ENCODE data around the gene CFAP221.
A peak's percentile ranks its signal among the peaks of the same experiment; 100 is the strongest.

Gene CFAP221

DNA sequence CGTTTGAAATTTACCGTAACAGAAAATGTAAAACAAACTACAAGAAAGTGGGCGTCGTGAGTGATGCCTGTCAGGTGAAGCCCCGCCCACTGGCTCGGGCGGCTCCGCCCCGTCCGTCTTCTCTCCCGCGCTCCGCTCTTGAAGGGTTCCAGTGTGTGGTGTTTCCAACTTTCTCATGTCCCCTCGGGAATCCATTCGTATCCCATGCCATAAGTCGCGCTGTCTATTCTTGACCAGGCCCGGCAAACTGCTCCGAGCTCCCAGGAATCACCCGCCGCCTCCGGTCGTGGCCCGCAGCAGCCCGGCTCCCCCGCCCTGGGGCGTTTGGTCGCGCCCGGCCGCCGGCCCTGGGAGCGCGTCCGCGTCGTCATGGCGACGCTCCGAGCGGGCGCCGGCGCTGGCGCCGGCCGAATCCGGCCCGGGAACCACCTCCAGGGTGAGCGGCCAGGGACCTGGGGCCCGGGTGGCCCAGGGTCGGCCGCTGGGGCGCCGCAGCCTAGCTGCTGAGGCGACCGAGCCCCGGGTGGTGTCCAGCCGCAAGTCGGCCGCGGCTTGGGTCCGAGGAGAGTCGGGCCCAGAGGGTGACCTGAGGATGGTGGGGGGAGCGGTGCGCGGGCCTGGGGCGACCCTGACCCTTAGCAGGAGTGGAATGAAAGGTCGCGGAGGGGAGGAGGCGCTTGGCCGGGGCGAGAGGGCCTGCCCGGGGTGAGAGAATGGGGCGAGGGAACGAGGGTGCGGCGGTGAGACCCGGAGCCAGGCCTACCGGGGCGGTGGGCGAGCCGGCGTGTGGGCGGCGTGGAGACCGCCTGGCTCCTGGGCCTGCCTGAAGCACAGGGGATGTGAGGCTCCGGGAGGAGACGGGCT is at the start of gene CFAP221:
Gene CFAP221, plus strand, starts transcription at position 375 of the 864 bp plus-strand sequence. CDS start 1,683 bp downstream, outside the sequence.
- peak in 2 of 3 experiments; percentile 7 to 18 for DNase-seq (ENCODE audit: low read depth in 3 of 3)

DNA sequence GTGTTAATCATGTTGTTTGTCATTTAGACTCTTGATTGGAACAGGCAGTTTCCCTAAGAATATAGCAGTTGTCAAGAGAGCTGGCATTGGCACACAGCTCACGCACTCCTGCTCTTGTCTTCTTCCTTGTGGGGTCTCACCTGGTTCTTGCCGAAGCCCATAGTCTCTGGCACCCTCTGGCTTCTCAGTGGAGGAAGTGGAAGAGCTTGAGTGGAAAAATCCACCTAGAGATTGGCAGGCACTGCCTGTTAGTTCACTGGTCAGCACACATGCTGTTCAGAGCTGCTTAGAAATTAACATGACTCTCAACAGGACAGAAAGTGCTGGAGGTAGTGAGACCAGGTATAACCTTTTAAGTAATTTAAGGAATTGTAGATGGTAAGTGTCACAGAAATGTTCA is 48.3 kb upstream of the CFAP221 start:
- no peak for DNase-seq (ENCODE audit: low read depth in 3 of 3)

DNA sequence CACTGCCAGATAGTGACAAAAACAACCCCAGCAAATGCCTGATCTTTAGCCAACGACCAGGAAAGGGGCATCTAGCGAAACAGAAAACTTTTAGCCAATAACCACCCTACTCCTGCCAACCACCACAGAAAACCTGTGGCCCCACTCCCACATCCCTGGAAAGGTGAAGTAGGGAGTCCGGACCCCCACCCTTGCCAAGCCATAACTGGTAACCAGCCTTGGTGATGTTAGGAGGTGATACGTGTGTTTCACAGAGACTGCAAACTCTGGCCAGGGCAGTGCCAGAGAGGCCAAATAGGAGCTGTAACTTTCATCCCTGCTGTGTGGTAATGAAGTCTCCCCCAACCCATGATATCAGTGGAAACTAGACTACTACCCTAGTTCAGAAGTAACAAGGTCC is 47.6 kb upstream of the CFAP221 start:
- no peak for DNase-seq (ENCODE audit: low read depth in 3 of 3)

DNA sequence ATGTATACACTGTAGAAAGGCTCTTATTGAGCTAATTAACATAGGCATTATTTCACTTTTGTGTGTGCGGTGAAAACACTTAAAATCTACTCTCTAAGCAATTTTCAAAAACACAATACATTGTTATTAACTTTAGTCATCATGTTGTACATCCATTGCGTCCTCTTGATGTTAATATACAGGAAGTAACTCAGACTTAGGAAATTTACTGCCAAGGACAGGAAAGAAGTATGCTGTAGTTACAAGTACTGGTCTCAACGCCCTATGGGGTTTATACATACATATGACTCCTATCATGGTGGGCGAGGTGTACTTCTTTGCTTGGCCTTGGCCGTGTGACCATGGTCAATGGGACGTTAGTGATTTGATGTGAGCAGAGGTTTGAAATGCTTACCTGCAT is 35.5 kb upstream of the CFAP221 start:
- DNase-seq (ENCODE audit: low read depth in 3 of 3): no peak

DNA sequence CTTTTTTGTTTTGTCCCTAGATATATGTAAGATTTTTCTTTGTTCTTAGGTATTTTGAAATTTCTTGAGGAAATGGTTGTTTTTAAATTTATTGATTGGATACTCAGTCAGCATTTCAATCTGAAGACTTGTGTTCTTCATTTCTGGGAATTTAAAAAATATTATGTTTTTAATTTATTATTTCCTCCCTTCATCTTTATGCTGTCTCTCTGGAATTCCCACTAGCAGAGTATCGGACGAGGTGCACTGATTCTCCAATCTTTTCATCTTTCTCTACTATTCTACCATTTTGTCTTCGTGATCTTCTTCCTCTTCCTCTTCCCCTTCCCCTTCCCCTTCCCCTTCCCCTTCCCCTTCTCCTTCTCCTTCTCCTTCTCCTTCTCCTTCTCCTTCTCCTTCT is 32.3 kb upstream of the CFAP221 start:
- DNase-seq (ENCODE audit: low read depth in 3 of 3): no peak

DNA sequence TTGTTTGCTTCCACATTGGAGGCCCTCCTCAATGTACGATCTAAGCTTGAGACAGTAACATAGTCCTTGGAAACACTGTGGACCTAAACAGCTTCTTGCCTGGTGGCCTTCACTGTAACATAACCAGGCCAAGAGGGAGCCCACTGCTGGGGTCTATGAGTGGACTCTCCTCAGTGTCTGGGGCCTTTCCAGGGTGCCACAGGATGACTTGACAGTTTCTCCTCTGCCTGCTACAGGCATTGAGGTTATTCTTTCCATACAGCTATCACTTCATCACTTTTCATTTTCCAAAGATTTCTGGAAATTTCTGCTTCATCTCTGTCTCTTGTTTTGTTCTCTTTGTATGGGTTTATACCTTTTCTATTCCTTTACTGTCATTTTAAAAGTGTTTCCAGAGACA is 31.3 kb upstream of the CFAP221 start:
- no peak for DNase-seq (ENCODE audit: low read depth in 3 of 3)

DNA sequence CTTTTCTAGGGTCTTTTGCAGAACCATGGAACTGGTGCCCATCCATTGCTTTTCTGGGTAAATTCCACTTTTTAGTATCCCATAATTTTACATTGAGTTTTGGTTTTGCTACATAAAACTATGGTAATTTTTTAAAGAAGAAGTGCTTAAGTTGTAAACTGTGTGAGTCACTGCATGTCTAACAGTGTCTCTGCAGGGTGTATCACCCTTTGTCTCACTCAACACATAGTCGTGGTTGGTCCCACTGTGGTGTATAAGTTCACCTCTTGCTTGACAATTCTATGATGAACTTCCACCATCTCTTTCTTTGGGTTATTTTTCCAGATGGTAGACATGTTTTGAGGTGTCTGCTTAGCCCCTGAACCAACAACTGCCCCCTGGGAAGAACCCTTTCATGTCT is 30.4 kb upstream of the CFAP221 start:
- DNase-seq (ENCODE audit: low read depth in 3 of 3): no peak

DNA sequence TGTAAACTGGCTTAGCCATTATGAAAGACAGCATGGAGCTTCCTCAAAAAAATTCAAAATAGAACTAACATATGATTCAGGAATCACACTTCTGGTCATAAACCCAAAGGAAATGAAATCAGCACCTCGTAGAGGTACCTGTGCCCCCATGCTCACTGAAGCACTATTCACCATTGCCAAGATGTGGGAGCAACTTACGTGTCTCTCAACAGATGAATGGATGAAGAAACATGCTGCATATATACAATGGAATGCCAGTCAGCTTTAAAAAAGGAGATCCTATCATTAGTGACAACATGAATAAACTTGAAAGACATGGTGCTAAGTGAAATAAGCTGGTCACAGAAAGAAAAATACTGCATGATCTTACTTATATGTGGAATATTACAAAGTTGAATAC is 28.1 kb upstream of the CFAP221 start:
- DNase-seq (ENCODE audit: low read depth in 3 of 3): no peak

DNA sequence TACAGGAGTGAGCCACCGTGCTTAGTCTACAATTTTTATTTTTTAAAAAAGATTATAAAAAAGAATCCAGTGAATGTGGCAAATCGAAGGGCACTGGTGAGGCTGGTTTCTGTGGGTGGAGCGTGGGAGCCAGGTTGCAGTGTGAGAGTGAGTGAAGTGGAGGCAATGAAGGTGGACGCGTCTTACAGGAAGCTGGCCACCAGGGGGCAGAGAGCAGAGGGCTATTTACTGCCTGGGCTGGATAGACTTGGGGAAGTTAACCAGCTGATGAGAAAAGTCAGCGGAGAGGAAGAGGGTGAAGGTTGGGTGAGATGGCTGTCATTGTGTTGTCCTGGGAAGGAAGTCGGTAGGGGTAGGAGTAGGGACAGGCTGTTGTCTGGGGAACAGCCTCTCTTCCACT is 26.8 kb upstream of the CFAP221 start:
- peak in 1 of 3 experiments; percentile 2 for DNase-seq (ENCODE audit: low read depth in 3 of 3)

DNA sequence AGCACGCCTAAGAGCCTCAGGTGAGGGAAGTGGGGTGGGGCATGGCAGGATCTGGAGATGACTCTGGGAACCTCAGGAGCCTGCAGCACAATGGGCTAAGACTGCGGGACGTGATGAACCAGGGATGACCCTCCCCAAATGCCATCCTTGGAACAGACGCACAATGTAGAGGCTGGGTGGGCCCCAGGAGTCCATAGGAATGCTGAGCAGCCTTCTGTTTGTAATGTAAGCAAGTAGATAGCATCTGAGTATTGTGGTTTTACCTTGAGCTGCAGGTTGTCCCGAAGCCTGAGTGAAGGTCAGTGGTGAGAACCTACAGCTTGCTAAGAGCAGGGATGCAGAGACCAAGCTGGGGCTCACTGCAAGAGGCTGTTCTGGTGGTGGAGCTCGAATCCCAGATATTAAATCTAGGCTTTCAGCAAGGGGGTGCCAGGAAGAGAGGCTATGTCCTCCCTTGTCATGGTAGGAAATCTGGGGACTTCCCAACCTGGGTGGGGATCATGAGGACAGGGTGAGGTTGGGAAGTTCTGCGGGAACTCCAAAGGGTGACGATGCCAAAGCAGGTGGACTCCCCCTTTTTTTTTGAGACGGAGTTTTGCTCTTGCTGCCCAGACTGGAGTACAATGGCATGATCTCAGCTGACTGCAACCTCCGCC is 25.7 kb upstream of the CFAP221 start:
- DNase-seq (ENCODE audit: low read depth in 3 of 3): no peak

DNA sequence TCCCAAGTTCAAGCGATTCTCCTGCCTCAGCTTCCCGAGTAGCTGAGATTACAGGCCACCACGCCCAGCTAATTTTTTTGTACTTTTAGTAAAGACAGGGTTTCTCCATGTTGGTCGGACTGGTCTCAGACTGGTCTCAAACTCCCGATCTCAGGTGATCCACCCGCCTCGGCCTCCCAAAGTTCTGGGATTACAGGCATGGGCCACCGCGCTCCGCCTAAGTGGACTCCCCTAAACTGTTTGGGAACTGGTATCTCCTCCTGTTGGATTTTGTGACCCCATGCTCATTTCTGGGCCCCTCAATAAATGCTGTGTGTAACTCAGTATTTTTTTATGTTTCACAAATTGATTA is 25.2 kb upstream of the CFAP221 start:
- DNase-seq (ENCODE audit: low read depth in 3 of 3): no peak

DNA sequence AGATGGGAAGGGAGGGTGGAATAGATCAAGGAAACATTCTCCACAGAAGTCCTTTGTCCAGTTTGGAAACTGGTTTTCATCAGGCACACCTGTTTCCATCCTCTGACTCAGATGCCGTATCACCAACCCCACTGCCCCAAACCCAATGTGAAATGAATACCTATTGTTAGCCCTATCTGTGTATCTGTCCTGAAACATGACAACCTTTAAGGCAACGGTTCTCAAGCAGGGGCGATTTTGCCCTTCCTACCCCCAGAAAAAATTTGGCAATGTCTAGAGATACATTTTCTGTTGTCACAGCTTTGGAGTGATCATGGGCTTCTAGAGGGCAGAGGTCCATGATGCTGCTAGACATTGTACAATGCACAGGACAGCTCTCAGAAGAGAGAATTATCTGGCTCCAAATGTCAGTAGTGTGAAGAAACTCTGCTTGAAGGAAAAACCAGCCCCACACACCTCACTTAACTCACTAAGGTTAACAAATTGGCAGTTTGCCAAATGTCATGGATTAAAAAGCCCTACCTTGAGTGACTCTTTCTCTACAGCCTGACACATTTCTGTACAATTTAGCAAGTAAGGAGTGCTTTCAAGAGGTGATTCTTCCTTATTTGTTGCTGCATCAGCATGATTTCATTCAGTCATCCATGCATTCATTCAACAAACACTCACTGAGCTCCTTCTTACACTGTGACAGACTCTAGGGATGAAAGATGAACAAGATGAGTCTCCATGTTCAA is 23.4 kb upstream of the CFAP221 start:
- DNase-seq (ENCODE audit: low read depth in 3 of 3): no peak

DNA sequence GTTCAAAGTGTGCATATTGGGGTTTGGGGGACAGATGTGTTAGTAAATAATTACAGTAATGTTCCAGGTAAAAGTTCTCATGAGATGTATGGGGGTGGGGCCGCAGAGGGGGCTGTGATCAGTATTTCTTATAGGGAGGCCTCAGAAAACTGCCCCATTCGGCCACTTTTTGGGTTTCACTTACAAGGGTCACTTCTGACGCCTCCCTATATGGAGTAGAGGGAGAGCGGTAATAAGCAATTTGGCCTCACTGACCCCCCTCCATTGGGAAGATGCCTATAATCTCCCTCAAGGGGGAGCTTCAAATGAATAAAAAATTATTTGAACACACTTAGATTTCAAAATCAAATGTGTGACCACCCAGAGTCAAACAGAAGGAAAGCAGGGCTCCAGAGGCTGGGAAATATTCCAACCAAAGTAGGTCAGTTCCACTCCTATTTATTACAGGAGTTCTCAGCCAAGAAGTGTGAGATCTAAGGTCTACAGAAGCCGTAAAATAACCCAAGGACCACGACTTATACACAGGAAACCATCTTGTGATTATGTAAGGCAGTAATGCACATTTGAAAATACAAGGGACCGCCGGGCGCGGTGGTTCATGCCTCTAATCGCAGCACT is 22.7 kb upstream of the CFAP221 start:
- DNase-seq (ENCODE audit: low read depth in 3 of 3): no peak

DNA sequence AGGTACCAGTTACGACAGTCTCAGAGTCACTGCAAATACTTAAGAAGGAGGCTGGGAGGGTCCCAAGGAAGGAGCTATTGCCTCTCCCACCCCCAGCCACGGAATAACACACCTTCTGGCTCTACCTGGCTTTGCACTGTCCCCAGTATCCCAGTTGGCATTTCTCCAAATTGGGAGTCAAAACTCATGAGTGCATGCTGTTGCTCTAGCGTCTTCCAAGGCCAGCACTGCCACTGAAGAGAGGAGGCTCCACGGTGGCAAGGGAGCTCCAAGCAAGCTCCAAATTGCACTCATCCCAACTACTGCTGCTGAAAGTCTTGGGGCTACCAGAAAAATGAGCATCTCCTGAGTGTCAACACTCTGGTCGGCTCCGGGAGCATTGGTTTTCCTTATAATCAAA is 21.6 kb upstream of the CFAP221 start:
- DNase-seq (ENCODE audit: low read depth in 3 of 3): no peak

DNA sequence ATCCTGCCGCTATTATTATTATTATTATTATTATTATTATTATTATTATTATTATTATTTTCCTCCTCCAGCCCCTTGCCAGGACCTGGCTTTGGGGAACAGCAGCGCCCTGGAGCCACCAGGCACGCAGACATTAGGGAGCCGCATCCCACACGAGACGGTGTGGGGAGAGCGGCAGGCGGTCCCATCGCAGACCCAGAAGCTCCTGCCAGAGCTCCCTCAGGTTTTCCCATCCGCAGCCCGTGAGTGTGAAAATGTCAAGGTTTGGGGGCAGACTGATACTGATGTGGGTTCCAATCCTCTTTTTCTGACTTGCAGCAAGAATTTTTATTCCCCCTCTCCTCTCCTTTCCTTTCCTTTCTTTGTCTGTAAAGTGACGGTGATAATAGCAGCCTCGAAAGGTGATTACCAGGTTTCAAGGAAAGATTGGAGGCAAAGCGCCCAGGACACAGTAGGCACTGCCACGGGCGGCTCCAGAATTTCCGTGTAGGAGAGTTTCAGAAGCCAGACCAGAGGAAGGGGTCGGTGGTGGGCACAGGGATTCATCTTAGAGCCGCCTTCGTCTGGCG is 20.8 kb upstream of the CFAP221 start:
- no peak for DNase-seq (ENCODE audit: low read depth in 3 of 3)

DNA sequence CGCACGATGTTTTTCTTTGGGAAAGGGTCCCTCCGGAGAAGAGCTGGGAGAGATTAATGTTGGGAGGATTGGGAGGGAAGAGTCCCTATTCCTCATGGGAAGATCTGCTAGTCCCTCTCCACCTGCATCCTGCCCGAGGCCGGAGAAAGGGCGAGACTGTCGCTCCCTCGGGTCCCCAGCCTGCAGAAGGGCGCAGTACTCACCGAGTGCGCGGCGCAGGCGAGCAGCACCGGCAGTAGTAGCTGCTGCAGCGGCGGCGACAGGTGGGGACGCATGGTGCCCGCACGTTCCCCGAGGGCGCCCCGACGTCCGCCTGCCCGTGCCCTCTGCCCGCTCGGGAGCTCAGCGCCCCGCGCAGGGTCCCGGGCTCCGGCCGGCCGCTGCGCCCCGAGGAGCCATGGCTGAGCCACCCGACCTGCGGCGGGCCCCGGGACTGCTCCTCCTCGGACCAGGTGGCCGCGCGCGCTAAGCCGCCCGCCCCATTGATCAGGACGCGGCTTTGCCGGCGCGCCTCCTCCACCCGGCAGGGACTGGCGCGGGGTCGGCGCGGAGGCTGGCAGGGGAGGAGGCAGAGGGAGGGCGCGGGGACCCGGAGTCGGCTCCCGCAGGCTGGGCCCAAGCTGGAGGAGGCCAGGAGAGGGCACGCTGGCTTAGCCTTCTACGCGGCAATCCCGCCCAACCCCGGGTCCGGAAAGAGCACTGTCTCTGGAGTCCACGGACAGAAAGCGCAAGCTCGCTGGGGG is 20.1 kb upstream of the CFAP221 start, which contains the start of gene SCTR:
Gene SCTR, minus strand, starts transcription at position 532 of the 743 bp plus-strand sequence. Its CDS starts 257 bp downstream, at position 275.
- no peak for DNase-seq (ENCODE audit: low read depth in 3 of 3)

DNA sequence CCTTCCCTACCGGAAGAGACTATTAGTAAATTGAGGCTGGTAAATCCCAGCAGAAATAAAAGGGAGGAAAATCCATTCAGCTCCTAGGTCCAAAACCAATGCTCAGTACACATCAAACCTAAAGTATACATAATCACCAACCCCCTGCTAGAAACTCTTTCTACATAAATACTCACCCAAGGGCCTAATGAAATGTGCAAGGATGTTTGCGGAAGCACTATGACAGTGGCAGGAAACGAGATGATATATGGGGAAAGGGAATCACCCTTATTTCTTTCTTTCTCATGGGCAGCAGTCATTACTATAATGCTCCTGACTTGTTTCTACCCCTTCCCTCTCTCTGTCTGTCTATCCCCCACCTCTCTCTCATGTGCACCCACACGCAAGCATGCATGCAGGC is 18.6 kb upstream of the CFAP221 start:
- no peak for DNase-seq (ENCODE audit: low read depth in 3 of 3)

DNA sequence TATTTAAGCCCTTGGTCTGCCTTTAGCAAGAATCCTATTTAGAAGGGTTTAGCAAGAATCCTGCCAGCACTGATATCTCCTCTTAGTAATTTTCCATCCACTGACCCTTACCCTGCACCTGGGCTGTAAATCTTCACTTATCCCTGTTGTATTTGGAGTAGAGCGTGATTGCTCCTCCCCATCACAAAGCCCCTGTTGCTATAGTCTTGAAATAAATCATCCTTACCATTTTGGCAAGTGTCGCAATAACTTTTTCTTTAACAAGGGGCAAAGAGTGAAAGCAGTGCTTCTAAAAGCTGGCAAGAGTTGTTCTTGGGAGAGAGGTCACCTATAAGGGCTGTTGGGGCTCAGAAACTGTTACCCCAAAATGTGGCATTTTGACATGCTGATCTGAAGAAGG is 16.2 kb upstream of the CFAP221 start:
- no peak for DNase-seq (ENCODE audit: low read depth in 3 of 3)

DNA sequence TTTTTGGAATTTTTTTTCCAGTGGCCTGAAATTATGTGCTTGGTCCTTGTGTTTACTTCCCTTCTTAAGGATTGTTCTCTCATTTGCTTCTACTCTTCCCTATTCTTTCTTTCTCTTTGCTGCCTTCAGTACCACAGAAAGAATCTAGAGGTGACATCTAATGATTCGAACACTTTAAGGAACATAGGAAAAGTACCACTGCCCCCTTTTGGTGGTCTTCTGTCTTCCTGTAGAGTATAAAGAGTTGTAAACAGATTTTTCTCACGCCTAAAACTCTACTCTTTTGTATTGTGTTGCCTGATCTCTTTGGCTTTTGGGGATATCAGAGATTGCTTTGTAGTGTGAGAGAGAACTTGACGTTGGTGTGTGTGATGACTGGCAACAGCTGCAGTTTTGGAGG is 13.0 kb upstream of the CFAP221 start:
- no peak for DNase-seq (ENCODE audit: low read depth in 3 of 3)

DNA sequence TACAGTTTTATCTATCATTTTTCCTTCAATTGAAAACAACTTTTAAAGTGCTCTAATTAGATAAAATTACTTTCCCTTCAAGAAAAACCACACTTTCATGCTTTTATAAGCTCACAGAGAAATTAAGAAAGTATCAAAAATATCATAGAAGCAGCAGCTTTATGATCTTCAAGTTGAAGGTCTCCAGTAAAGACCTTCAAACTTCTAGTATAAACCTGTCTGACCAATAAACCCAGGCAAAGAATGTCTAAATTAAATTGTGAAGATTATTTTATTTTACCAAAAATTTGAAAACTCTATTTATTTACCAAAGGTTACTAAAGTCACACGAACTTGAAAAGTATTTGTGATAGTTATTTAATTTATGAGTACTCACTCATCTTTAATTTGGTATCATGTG is 10.7 kb upstream of the CFAP221 start:
- DNase-seq (ENCODE audit: low read depth in 3 of 3): no peak

DNA sequence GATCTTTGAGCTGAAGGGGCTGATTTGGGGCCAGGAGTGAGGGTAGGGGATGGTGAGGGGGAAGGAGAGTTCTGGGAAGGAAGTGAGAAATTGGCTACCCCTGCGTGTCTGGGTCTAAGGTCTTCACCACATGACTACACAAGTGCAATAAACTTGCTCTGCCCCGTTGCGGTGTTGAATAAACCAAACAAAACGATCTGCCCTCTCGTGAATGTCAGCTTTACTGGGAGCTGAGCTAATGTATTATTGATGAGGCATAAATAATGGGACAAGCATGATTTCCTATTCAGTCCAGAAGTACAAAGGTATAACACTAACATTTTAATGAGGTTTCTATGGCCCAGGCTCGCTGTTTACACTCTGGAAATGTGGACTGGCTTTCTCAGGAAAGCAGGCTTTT is 8.0 kb upstream of the CFAP221 start:
- DNase-seq (ENCODE audit: low read depth in 3 of 3): no peak

Data from stimulated activated CD4-positive, alpha-beta T cell treated with anti-CD3 and anti-CD28 coated beads, TNF-alpha, amount 100 ng/mL, for 4 hours (primary cell).